Transverse colon (tissue), 4 donors: ENCODE data around the gene RALGDS. TPM values are rescaled to one million over a fixed set of nuclear protein-coding genes. Genes with fewer than 3 reads are reported as not detected.
A peak's percentile ranks its signal among the peaks of the same experiment; 100 is the strongest.

Source experiments
- DNase-seq: peaks from one replicate; pipeline ENCODE4 v3.0.0-alpha.2; 2019
- H3K27ac ChIP-seq, 4 donors: fragments of 200-600 bp; sonication (generic); 2 replicates each; pipeline ENCODE4 v1.5.1; 2016 to 2018; ENCODE audit warnings: inconsistent platforms in 4 of 4
- H3K27me3 ChIP-seq: fragments of 200-600 bp; sonication (generic); 2 replicates; pipeline ENCODE4 v1.5.1; 2017; ENCODE audit warnings: inconsistent platforms
- H3K36me3 ChIP-seq, 4 donors: fragments of 200-600 bp; sonication (generic); 2 replicates each; pipeline ENCODE4 v1.5.1; 2017 to 2019; ENCODE audit warnings: inconsistent platforms in 4 of 4
- H3K4me1 ChIP-seq, 4 donors: fragments of 200-600 bp; sonication (generic); 2 replicates each; pipeline ENCODE4 v1.5.1; 2017 to 2020; ENCODE audit warnings: inconsistent platforms in 4 of 4
- H3K4me3 ChIP-seq, 4 donors: fragments of 200-600 bp; sonication (generic); 1 replicate in 1 of 4; 2 replicates in 3 of 4; pipeline versions ENCODE4 v1.5.1 to v1.6.1; 2017 to 2019; ENCODE audit warnings: inconsistent platforms in 4 of 4
- H3K9me3 ChIP-seq, 2 donors: fragments of 200-600 bp; sonication (generic); 2 replicates each; pipeline ENCODE4 v1.5.1; 2017 to 2019; ENCODE audit warnings: inconsistent platforms in 2 of 2
- EP300 ChIP-seq: sonication (generic); formaldehyde crosslinking; IDR thresholded peaks from one replicate; pipeline ENCODE4 v1.6.1; 2017; ENCODE audit warnings: antibody characterized with exemption, low read depth
- POLR2A ChIP-seq: fragments of 450-650 bp; IDR thresholded peaks from one replicate; pipeline ENCODE4 v1.6.1; 2016; ENCODE audit warnings: antibody characterized with exemption, mild to moderate bottlenecking, moderate library complexity
- POLR2AphosphoS5 ChIP-seq, 3 donors: sonication (generic); formaldehyde crosslinking; IDR thresholded peaks; one replicate each; pipeline ENCODE4 v1.6.1; 2016; ENCODE audit warnings: antibody characterized with exemption in 3 of 3
- WGBS, 2 donors: methylation state at CpG; one replicate each; pipeline ENCODE4 v1.1.5; 2018; ENCODE audit warnings: low coverage in 1 of 2; 5-methylcytosine and 5-hydroxymethylcytosine counted together
- in situ Hi-C, 4 donors: fragments of 200-750 bp; cut with MboI; loops; one replicate each; pipeline versions ENCODE4 v1.15.0 to v1.15.1; 2017; ENCODE audit warnings: low sequenced_read_pairs in 3 of 4, low pct_ligation_motif_present in 1 of 4, low pct_unique_long_range_greater_than_20kb in 1 of 4
- intact Hi-C: fragments of 100-400 bp; cut with DNase I; formaldehyde crosslinking; loops from one replicate; pipeline ENCODE4 v1.15.1; 2023; ENCODE audit warnings: low total_unique reads
- total RNA-seq, 4 donors: library from RNA; depleted of rRNA; stranded (reverse); fragments of >200 nt; gene quantifications; one replicate each; pipeline ENCODE4 v1.1.0, GENCODE V29; 2016
- TF ChIP-seq, protein P1 (sequence below), 5 experiments: fragments of 200-600 bp in 3 of 5; fragments of 450-650 bp in 2 of 5; sonication (generic) in 3 of 5; IDR thresholded peaks; 1 replicate in 2 of 5; 2 replicates in 3 of 5; pipeline ENCODE4 v1.5.1; 2016 to 2017; ENCODE audit warnings: antibody characterized with exemption in 5 of 5, inconsistent platforms in 3 of 5, mild to moderate bottlenecking in 2 of 5, moderate library complexity in 1 of 5

The RALGDS gene
- total RNA-seq, 4 donors from 2014 or later = 50.5 to 233 (median 58.2) TPM

DNA sequence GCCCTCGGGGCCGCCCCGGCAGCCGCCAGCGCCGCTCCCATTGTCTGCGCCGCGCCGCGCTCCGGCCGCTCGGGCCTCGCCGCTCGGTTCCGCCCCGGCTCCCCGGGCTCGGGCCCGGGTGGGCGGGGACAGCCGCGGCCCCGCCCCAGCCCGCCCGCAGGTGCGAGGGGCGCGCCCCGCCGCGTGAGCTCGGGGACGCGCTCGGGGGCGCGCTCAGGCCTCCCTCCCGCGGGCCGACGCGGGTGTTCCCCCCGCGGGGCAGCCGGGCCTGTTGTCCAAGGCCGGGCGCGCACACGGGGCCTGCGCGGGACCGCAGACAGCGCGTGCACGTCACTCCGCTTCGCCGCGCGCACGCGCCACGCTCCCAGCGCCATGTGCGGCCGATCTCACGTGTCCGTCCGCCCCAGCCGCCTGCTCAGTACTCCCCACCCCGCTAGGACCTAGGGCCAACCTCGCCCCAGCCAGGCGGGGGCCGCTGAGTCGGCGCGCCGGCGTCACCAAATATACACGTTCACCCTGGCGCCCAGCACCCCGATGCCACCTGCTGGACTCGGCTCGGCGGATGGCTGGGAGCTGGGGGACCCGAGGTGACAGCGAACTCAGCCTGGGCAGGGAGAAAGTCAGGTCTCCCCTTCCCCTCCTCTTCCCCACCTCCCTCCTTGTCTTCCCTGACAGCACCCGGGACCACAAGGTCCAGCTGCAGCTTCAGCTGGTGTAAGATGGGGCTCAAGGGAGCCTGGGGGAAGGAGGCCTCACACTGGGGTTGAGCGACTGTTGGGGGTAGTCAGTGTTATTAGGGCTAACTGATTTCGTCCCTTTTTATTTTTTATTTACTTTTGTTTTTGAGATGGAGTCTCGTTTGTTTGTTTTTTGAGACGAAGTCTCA, 28.3 kb upstream of the RALGDS start:
- in situ Hi-C loops = loop anchor here in 2 of 4 donors (5.0 kb wide), 1 partner anchor 47 kb away; no protein-coding TSS in a partner anchor
- Histone ChIP-seq H3K4me1 (peaks cover 16 to 34% (median 26%) of the 10 kb centered on the region in 4 donors), H3K9me3 (no peaks in the 10 kb centered on the region), H3K27me3 (no peaks in the 10 kb centered on the region), H3K36me3 (no peaks in the 10 kb centered on the region), H3K27ac (peak overlapping the region; percentile 90 to 94 (median 94)), H3K4me3 (peak overlapping the region in 3 of 4 donors; percentile 45 to 75 (median 64))
- TF ChIP-seq, protein P1, sequence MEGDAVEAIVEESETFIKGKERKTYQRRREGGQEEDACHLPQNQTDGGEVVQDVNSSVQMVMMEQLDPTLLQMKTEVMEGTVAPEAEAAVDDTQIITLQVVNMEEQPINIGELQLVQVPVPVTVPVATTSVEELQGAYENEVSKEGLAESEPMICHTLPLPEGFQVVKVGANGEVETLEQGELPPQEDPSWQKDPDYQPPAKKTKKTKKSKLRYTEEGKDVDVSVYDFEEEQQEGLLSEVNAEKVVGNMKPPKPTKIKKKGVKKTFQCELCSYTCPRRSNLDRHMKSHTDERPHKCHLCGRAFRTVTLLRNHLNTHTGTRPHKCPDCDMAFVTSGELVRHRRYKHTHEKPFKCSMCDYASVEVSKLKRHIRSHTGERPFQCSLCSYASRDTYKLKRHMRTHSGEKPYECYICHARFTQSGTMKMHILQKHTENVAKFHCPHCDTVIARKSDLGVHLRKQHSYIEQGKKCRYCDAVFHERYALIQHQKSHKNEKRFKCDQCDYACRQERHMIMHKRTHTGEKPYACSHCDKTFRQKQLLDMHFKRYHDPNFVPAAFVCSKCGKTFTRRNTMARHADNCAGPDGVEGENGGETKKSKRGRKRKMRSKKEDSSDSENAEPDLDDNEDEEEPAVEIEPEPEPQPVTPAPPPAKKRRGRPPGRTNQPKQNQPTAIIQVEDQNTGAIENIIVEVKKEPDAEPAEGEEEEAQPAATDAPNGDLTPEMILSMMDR (IDR thresholded peaks at IDR 0.05) = peak in 4 of 5 experiments; percentile 12 to 62 (median 32)
- TF ChIP-seq POLR2A (peak; percentile 62), POLR2AphosphoS5 (IDR thresholded peaks at IDR 0.05) (peak; percentile 57 to 87 (median 73)), EP300 (peak; percentile 25)
- whole genome bisulfite sequencing, 2 donors = 4 to 29% methylated on average over 4 to 35 of the region's 95 CpGs
- DNase-seq = peak; percentile 93
- intact Hi-C loops = loop anchor here (10.0 kb wide), 1 partner anchor 105 kb away; no protein-coding TSS in a partner anchor

DNA sequence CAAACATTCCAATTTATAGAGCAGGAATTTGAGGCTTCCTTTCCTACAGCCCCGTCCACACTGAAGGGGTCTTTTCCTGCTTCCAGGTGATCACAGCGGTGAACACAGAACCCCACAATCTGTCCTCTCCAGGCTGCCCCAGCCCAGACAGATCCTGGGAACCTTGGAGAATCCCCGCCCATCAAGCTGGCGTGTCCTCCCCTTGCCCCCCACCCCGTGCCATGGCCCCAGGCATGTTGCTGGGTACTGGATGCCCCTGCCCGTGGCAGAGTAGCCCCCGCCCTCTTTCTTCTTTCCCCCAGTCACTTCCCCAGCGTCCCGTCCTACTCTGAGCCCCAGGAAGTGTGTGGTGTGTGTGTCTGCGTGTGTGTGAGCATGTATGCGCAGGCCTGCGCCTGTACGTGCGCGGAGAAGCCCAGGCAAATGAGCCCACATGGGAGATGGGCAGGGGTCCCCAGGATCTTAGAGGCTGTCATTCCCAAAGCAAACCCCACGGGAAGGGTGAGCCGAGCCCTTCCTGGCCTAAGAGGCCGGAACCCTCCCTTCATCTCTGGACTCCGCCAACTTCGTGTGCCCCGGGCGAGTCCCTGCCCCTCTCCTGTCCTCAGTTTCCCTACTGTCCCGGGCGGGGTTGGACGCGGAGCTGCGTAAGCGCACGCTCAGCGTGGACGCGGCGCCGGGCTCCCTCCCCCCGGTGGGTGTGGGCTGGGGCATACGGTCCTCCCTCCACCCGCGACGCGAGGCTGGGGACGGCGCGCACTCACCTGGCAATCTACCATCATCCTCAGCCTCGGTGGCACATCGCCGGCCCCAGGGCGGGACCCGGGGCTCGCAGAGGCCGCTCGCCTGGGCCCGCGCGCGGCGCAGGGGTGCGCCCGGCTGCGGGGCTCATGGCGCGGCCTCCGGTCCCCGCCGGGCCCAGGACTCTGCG, 27.4 kb upstream of the RALGDS start:
- H3K9me3 ChIP-seq = no peaks in the 10 kb centered on the region
- in situ Hi-C loops (loop anchor here in 2 of 4 donors (5.0 kb wide), 1 partner anchor 46 kb away; no protein-coding TSS in a partner anchor), intact Hi-C loops (loop anchor here (10.0 kb wide), 1 partner anchor 104 kb away; no protein-coding TSS in a partner anchor)
- peak overlapping the region; percentile 45 to 75 (median 65) for H3K4me3 ChIP-seq
- no peaks in the 10 kb centered on the region for H3K36me3 ChIP-seq
- H3K27ac ChIP-seq = peak overlapping the region; percentile 90 to 94 (median 94)
- TF ChIP-seq POLR2AphosphoS5 (IDR thresholded peaks at IDR 0.05) (peak in 2 of 3 donors; percentile 23 to 24), EP300 (no peak), POLR2A (peak; percentile 54)
- TF ChIP-seq, protein P1 (IDR thresholded peaks at IDR 0.05) = no peak
- peaks cover 20 to 42% (median 35%) of the 10 kb centered on the region in 4 donors for H3K4me1 ChIP-seq
- no peaks in the 10 kb centered on the region for H3K27me3 ChIP-seq
- WGBS, 2 donors = 1% methylated on average over 53 of the region's 65 CpGs; no CpG with 5 or more reads in 1 of the 2 donors
- DNase-seq = peak; percentile 65

DNA sequence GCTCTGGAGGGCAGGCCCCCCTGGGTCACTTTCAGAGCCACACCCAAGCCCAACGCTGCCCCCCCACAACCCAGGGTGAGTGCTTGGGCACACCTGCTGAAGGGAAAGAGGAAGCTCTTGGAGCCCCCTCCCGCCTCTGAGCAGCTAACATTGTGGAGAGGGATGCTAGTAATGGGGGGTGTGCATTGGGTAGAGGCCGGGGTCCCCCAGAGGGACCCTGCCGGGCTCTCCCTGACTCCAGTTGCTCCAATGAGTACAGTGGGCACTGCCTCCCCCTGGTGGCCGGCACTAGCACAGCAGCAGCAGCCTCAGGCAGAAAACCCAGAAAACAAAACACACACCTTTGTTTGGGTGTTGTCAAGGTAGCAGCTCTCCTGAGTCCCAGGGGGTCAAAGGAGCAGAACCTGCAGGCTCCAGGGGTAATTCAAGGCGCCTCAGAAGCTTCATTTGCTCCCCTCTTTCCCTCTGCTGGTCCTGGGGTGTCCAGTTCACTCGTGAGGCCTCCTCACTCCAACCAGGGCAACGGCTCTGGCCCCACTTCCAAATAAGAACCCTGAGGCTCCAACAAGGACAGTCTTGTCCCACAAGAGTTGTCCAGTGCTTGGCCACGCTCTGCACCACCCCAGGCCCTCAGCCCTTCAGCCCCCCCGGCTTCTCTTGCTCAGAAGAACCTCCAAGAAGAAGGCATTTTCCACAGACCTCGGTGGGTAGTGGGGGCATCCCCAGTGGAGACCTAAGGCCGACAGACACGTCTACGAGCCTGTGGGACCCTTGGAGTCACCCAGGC, 26.6 kb upstream of the RALGDS start:
- WGBS, 2 donors = 16% methylated on average over 13 of the region's 14 CpGs; no CpG with 5 or more reads in 1 of the 2 donors
- Histone ChIP-seq H3K4me3 (peak overlapping the region in 3 of 4 donors; percentile 45 to 75 (median 64)), H3K27ac (peak overlapping the region; percentile 90 to 94 (median 94)), H3K9me3 (no peaks in the 10 kb centered on the region), H3K36me3 (no peaks in the 10 kb centered on the region), H3K4me1 (peaks cover 28 to 51% (median 44%) of the 10 kb centered on the region in 4 donors), H3K27me3 (no peaks in the 10 kb centered on the region)
- intact Hi-C loops (loop anchor here (1.0 to 10.0 kb wide), 2 partner anchors 42 to 103 kb away; no protein-coding TSS in a partner anchor), in situ Hi-C loops (loop anchor here in 2 of 4 donors (5.0 kb wide), 1 partner anchor 45 kb away; no protein-coding TSS in a partner anchor)
- TF ChIP-seq EP300 = no peak
- TF ChIP-seq POLR2A = no peak
- TF ChIP-seq, protein P1 (IDR thresholded peaks at IDR 0.05) = peak; percentile 98 to 99 (median 99)
- DNase-seq = peak; percentile 88
